Astrocyte of the spinal cord (primary cell): ENCODE data around the gene ZNF211.

ENCODE experiments used
- DNase-seq: peaks from one replicate; pipeline ENCODE4 v3.0.0; 2011; ENCODE audit warnings: low read depth, low spot score
- H3K4me3 ChIP-seq: 2 replicates; pipeline ENCODE4 v1.5.1; 2011; ENCODE audit warnings: low read depth, mild to moderate bottlenecking, low read length, moderate library complexity
- in situ Hi-C: cut with HindIII; loops from 2 replicates; pipeline ENCODE4 v1.10.0; 2017; ENCODE audit warnings: low sequenced_read_pairs
- TF ChIP-seq, protein P1 (sequence below): IDR thresholded peaks from 2 replicates; pipeline ENCODE4 v1.5.1; 2012; ENCODE audit warnings: low read depth, mild to moderate bottlenecking, low read length, inconsistent platforms

Gene ZNF211

GRCh38 chr19:57687363-57688010 is 54.5 kb downstream of the ZNF211 start:
- TF ChIP-seq, protein P1, sequence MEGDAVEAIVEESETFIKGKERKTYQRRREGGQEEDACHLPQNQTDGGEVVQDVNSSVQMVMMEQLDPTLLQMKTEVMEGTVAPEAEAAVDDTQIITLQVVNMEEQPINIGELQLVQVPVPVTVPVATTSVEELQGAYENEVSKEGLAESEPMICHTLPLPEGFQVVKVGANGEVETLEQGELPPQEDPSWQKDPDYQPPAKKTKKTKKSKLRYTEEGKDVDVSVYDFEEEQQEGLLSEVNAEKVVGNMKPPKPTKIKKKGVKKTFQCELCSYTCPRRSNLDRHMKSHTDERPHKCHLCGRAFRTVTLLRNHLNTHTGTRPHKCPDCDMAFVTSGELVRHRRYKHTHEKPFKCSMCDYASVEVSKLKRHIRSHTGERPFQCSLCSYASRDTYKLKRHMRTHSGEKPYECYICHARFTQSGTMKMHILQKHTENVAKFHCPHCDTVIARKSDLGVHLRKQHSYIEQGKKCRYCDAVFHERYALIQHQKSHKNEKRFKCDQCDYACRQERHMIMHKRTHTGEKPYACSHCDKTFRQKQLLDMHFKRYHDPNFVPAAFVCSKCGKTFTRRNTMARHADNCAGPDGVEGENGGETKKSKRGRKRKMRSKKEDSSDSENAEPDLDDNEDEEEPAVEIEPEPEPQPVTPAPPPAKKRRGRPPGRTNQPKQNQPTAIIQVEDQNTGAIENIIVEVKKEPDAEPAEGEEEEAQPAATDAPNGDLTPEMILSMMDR, result no peak
- DNase-seq, result no peak
- H3K4me3 ChIP-seq, result no peak overlapping the region
- in situ Hi-C loops, result no loop called here

DNA sequence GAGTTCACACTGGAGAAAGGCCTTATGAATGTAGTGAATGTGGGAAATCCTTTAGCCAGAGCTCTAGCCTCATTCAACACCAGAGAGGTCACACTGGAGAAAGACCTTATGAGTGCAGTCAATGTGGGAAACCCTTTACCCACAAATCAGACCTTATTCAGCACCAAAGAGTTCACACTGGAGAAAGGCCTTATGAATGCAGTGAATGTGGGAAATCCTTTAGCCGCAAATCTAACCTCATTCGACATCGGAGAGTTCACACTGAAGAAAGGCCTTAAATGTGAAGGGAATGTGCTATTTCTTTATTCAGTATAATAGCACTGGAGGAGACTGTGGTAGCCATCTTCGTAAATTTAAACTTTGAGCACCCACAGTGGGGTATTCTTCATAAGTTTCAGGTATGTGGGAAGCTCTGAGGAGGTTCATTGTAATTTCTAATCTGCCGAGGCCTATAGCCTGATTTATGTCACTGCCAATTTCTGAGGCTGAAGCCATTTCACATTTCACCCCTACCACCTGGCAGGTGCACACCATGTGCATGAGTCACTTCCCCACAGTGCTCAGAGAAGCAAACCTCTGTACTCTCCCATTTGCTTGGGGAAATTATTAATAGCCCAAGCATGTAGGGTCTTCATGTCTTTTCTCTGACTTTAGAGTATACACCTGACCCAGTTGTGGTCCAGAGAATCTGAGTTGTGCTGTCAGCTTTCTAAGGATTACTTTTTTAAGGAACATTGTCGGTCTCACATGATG is 55.2 kb downstream of the ZNF211 start:
- in situ Hi-C loops, result no loop called here
- DNase-seq, result no peak
- no peak overlapping the region for H3K4me3 ChIP-seq

GRCh38 chr19:57689750-57690149 is 56.8 kb downstream of the ZNF211 start:
- no peak for DNase-seq
- in situ Hi-C loops, result no loop called here
- TF ChIP-seq, protein P1, result no peak
- H3K4me3 ChIP-seq, result no peak overlapping the region

More for the DNA sequence above, 55.2 kb downstream of the ZNF211 start:
- TF ChIP-seq, protein P1, result no peak
